ENCODE data around the gene E4F1. TPM values are rescaled to one million over a fixed set of nuclear protein-coding genes. Genes with fewer than 3 reads are reported as not detected.
A peak's percentile ranks its signal among the peaks of the same experiment; 100 is the strongest.

Gene E4F1
- total and polyA plus RNA-seq, 2 donors (not counting 1 experiment from before 2014, with no cell fraction given): 41.8 to 70.9 TPM

DNA sequence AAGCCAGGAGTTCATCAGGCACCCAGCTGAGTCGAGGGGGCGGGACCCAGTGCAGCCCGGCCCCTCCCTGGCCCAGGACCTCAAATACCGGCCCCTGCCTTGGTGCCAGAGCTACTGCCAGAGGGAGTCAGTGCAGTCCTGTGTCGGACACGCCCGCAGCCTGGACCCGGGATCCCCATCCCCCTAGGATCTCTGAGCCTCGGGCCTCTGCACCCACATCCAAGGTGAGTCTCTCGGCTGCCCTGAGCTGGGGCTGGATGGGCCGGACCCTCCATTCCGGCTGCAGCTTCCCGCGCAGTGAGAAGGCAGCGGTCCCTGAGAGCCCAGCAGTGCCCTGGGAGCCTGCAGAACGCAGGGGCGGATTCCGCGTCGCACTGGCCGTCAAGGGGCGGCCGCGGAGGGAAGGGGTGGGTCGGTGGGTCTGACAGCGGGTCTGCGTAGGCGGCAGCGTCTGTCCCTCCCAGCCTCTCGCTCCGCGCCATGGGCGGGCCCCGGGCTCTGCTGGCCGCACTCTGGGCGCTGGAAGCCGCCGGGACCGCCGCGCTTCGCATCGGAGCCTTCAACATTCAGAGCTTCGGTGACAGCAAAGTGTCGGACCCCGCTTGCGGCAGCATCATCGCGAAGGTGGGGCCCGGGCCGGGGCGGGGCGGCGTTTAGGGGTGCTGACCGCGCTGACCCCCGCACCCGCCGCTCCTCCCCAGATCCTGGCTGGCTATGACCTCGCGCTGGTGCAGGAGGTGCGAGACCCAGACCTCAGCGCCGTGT, 13.1 kb downstream of the E4F1 start, which contains the start of gene DNASE1L2:
Gene DNASE1L2, plus strand, starts transcription at position 108 of the 765 bp plus-strand sequence. Its CDS starts 373 bp downstream, at position 481.
- Histone ChIP-seq H3K79me2 (ENCODE audit: control insufficient read depth, insufficient read depth, low read length) (no peaks in the 10 kb centered on the region), H3K9ac (ENCODE audit: low read length) (no peak within 1 kb of the TSS), H3K9me3 (ENCODE audit: control extremely low read depth in 1 of 3, control insufficient read depth in 2 of 3, insufficient read depth in 1 of 3, low read length in 2 of 3) (peaks cover 0 to 5% (median 0%) of the 10 kb centered on the region in 3 donors), H3K4me2 (replicated peaks; ENCODE audit: low read depth, low read length, poor library complexity, severe bottlenecking) (peak within 1 kb of the TSS; percentile 37), H3K27ac (ENCODE audit: low read length in 2 of 2) (no peak within 1 kb of the TSS), H3K4me3 (ENCODE audit: control extremely low read depth in 1 of 5, extremely low read depth in 1 of 5, insufficient read depth in 1 of 5, low read depth in 2 of 5, low read length in 4 of 5) (no peak within 1 kb of the TSS), H3K36me3 (replicated peaks in 1 of 2; ENCODE audit: control extremely low read depth in 1 of 2, control insufficient read depth in 1 of 2, extremely low read depth in 1 of 2, insufficient read depth in 2 of 2, low read length in 1 of 2) (peaks cover 0 to 37% of the 10 kb centered on the region in 2 experiments), H2AFZ (ENCODE audit: insufficient read depth, low read depth, low read length, poor library complexity, severe bottlenecking) (no peak within 1 kb of the TSS), H3K27me3 (replicated peaks in 1 of 4; ENCODE audit: control extremely low read depth in 1 of 4, control insufficient read depth in 3 of 4, insufficient read depth in 4 of 4, low read length in 3 of 4) (peaks cover 0 to 27% (median 11%) of the 10 kb centered on the region in 4 experiments), H4K20me1 (ENCODE audit: control insufficient read depth, insufficient read depth, low read length, poor library complexity, severe bottlenecking) (peaks cover 14% of the 10 kb centered on the region), H3K4me1 (ENCODE audit: control insufficient read depth in 2 of 2, insufficient read depth in 2 of 2, low read length in 2 of 2) (peaks cover 12 to 15% of the 10 kb centered on the region in 2 donors)
- ATAC-seq (ENCODE audit: low read depth) (no peak), DNase-seq (no peak)
- H3K4me3 Mint-ChIP-seq: no peak within 1 kb of the TSS
- no peaks in the 10 kb centered on the region for H3K9me3 Mint-ChIP-seq (ENCODE audit: insufficient read depth)
- H3K27ac Mint-ChIP-seq: no peak within 1 kb of the TSS
- TF ChIP-seq, protein P1, sequence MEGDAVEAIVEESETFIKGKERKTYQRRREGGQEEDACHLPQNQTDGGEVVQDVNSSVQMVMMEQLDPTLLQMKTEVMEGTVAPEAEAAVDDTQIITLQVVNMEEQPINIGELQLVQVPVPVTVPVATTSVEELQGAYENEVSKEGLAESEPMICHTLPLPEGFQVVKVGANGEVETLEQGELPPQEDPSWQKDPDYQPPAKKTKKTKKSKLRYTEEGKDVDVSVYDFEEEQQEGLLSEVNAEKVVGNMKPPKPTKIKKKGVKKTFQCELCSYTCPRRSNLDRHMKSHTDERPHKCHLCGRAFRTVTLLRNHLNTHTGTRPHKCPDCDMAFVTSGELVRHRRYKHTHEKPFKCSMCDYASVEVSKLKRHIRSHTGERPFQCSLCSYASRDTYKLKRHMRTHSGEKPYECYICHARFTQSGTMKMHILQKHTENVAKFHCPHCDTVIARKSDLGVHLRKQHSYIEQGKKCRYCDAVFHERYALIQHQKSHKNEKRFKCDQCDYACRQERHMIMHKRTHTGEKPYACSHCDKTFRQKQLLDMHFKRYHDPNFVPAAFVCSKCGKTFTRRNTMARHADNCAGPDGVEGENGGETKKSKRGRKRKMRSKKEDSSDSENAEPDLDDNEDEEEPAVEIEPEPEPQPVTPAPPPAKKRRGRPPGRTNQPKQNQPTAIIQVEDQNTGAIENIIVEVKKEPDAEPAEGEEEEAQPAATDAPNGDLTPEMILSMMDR (IDR thresholded peaks at IDR 0.05): no peak
- no peak for TF ChIP-seq EZH2 (IDR thresholded peaks at IDR 0.05; ENCODE audit: borderline replicate concordance, insufficient read depth, low read depth, low read length, poor library complexity, severe bottlenecking)
- ChIA-PET CTCF (no interaction called here), POLR2A (interaction anchor here (0.6 to 1.4 kb wide), 2 partner anchors 15 to 18 kb away, joined by 4 to 6 read pairs; partner anchors contain the start of gene ECI1)
- intact Hi-C loops (cut with micrococcal nuclease): no loop called here
- H3K4me1 Mint-ChIP-seq: peaks cover 1% of the 10 kb centered on the region
- peaks cover 3% of the 10 kb centered on the region for H3K27me3 Mint-ChIP-seq
- 24% methylated on average over 64 of the region's 64 CpGs for WGBS (ENCODE audit: insufficient coverage)

DNA sequence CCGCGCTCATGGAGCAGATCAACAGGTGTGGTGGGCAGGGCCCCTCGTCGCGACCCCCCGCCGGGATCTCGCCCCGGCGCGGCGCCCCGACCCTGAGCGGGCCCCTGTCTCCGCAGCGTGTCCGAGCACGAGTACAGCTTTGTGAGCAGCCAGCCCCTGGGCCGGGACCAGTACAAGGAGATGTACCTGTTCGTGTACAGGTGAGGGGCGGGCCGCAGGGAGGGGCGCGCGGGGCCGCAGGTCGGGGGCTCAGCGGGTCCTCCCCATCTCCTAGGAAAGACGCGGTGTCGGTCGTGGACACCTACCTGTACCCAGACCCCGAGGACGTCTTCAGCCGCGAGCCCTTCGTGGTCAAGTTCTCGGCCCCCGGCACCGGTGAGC, 13.7 kb downstream of the E4F1 start:
- Mint-ChIP-seq H3K4me1 (peaks cover 1% of the 10 kb centered on the region), H3K4me3 (no peak overlapping the region), H3K27ac (no peak overlapping the region), H3K27me3 (peaks cover 3% of the 10 kb centered on the region), H3K9me3 (ENCODE audit: insufficient read depth) (no peaks in the 10 kb centered on the region)
- H3K27ac ChIP-seq (ENCODE audit: low read length in 2 of 2): no peak overlapping the region
- H3K9ac ChIP-seq (ENCODE audit: low read length): no peak overlapping the region
- ATAC-seq (ENCODE audit: low read depth) (no peak), DNase-seq (no peak)
- H3K4me2 ChIP-seq (replicated peaks; ENCODE audit: low read depth, low read length, poor library complexity, severe bottlenecking): peak overlapping the region; percentile 37
- TF ChIP-seq, protein P1 (IDR thresholded peaks at IDR 0.05): no peak
- peak; percentile 90 for TF ChIP-seq EZH2 (IDR thresholded peaks at IDR 0.05; ENCODE audit: borderline replicate concordance, insufficient read depth, low read depth, low read length, poor library complexity, severe bottlenecking)
- intact Hi-C loops (cut with micrococcal nuclease): no loop called here
- no peak overlapping the region for H3K4me3 ChIP-seq (ENCODE audit: control extremely low read depth in 1 of 5, extremely low read depth in 1 of 5, insufficient read depth in 1 of 5, low read depth in 2 of 5, low read length in 4 of 5)
- peaks cover 10% of the 10 kb centered on the region for H4K20me1 ChIP-seq (ENCODE audit: control insufficient read depth, insufficient read depth, low read length, poor library complexity, severe bottlenecking)
- CTCF ChIA-PET: no interaction called here
- peaks cover 0 to 32% of the 10 kb centered on the region in 2 experiments for H3K36me3 ChIP-seq (replicated peaks in 1 of 2; ENCODE audit: control extremely low read depth in 1 of 2, control insufficient read depth in 1 of 2, extremely low read depth in 1 of 2, insufficient read depth in 2 of 2, low read length in 1 of 2)
- no peaks in the 10 kb centered on the region for H3K79me2 ChIP-seq (ENCODE audit: control insufficient read depth, insufficient read depth, low read length)
- H3K9me3 ChIP-seq (ENCODE audit: control extremely low read depth in 1 of 3, control insufficient read depth in 2 of 3, insufficient read depth in 1 of 3, low read length in 2 of 3): peaks cover 0 to 5% (median 0%) of the 10 kb centered on the region in 3 donors
- H2AFZ ChIP-seq (ENCODE audit: insufficient read depth, low read depth, low read length, poor library complexity, severe bottlenecking): no peak overlapping the region
- peaks cover 12 to 15% of the 10 kb centered on the region in 2 donors for H3K4me1 ChIP-seq (ENCODE audit: control insufficient read depth in 2 of 2, insufficient read depth in 2 of 2, low read length in 2 of 2)
- 15% methylated on average over 40 of the region's 40 CpGs for WGBS (ENCODE audit: insufficient coverage)
- H3K27me3 ChIP-seq (replicated peaks in 1 of 4; ENCODE audit: control extremely low read depth in 1 of 4, control insufficient read depth in 3 of 4, insufficient read depth in 4 of 4, low read length in 3 of 4): peaks cover 0 to 27% (median 11%) of the 10 kb centered on the region in 4 experiments
- POLR2A ChIA-PET: interaction anchor here (1.4 kb wide), 1 partner anchor 15 kb away, joined by 4 read pairs; the partner anchor contains the start of gene ECI1

All from B cell (primary cell).